Astrocyte (in vitro differentiated cells and primary cell): Measurements from ENCODE around the gene EIF3F. TPM values are rescaled to one million over a fixed set of nuclear protein-coding genes. Genes with fewer than 3 reads are reported as not detected.

Experiments
- DNase-seq: peaks from one replicate; pipeline ENCODE4 v3.0.0-alpha.2; 2010; ENCODE audit warnings: low read depth
- FAIRE-seq: peaks from 2 replicates; lab custom pipeline; 2011; peaks lifted over from hg19 to GRCh38; lab: Jason Lieb, UNC
- H2AFZ ChIP-seq: 2 replicates; pipeline ENCODE4 v1.6.0; 2012; ENCODE audit warnings: low read depth, low read length, inconsistent platforms
- H3K27ac ChIP-seq: 2 replicates; pipeline ENCODE4 v1.5.1; 2011; ENCODE audit warnings: low read depth, low read length, inconsistent platforms
- H3K27me3 ChIP-seq: 2 replicates; pipeline ENCODE4 v1.6.0; 2011; ENCODE audit warnings: low read length, inconsistent platforms; ENCODE audit not compliant: insufficient read depth
- H3K36me3 ChIP-seq: 2 replicates; pipeline ENCODE4 v1.5.1; 2011; ENCODE audit warnings: low read length, inconsistent platforms; ENCODE audit not compliant: insufficient read depth
- H3K4me1 ChIP-seq: 2 replicates; pipeline ENCODE4 v1.5.1; 2011; ENCODE audit warnings: low read length, inconsistent platforms; ENCODE audit not compliant: insufficient read depth
- H3K4me2 ChIP-seq: 2 replicates; pipeline ENCODE4 v1.6.0; 2012; ENCODE audit warnings: low read length, inconsistent platforms
- H3K4me3 ChIP-seq: 2 replicates; pipeline ENCODE4 v1.5.1; 2011; ENCODE audit warnings: low read depth, mild to moderate bottlenecking, low read length, inconsistent platforms; ENCODE audit not compliant: insufficient read depth
- H3K79me2 ChIP-seq: 2 replicates; pipeline ENCODE4 v1.6.0; 2012; ENCODE audit warnings: mild to moderate bottlenecking, low read length, inconsistent platforms; ENCODE audit not compliant: insufficient read depth
- H3K9ac ChIP-seq: 2 replicates; pipeline ENCODE4 v1.6.0; 2012; ENCODE audit warnings: mild to moderate bottlenecking, low read length, inconsistent platforms
- H3K9me3 ChIP-seq: 2 replicates; pipeline ENCODE4 v1.5.1; 2012; ENCODE audit warnings: low read depth, mild to moderate bottlenecking, low read length, inconsistent platforms; ENCODE audit not compliant: insufficient read depth
- H4K20me1 ChIP-seq: 2 replicates; pipeline ENCODE4 v1.6.0; 2012; ENCODE audit warnings: low read length, inconsistent platforms; ENCODE audit not compliant: insufficient read depth
- H3K27ac Mint-ChIP-seq: one replicate; pipeline ENCODE4 v1.8.0; 2021; ENCODE audit warnings: mild to moderate bottlenecking, mixed read lengths; ENCODE audit not compliant: unreplicated experiment
- H3K27me3 Mint-ChIP-seq: one replicate; pipeline ENCODE4 v1.8.0; 2021; ENCODE audit warnings: low read depth, mixed read lengths; ENCODE audit not compliant: unreplicated experiment
- H3K36me3 Mint-ChIP-seq: one replicate; pipeline ENCODE4 v1.8.0; 2021; ENCODE audit warnings: low read depth, mixed read lengths; ENCODE audit not compliant: unreplicated experiment
- H3K4me1 Mint-ChIP-seq: one replicate; pipeline ENCODE4 v1.8.0; 2021; ENCODE audit warnings: low read depth, mixed read lengths; ENCODE audit not compliant: unreplicated experiment
- H3K4me3 Mint-ChIP-seq: one replicate; pipeline ENCODE4 v1.8.0; 2021; ENCODE audit warnings: mild to moderate bottlenecking, moderate library complexity, mixed read lengths; ENCODE audit not compliant: unreplicated experiment
- H3K9me3 Mint-ChIP-seq: one replicate; pipeline ENCODE4 v1.8.0; 2021; ENCODE audit warnings: mild to moderate bottlenecking, mixed read lengths; ENCODE audit not compliant: unreplicated experiment
- EZH2 ChIP-seq: IDR thresholded peaks from 2 replicates; pipeline ENCODE4 v1.6.1; 2012; ENCODE audit warnings: mild to moderate bottlenecking, low read length, inconsistent platforms; ENCODE audit not compliant: insufficient read depth
- total RNA-seq: library from RNA; stranded (reverse); gene quantifications from 2 replicates; pipeline ENCODE4 v1.2.1, GENCODE V29; 2021
- TF ChIP-seq, protein P1 (sequence below): IDR thresholded peaks from 2 replicates; pipeline ENCODE4 v1.5.1; 2011; ENCODE audit warnings: low read depth, mild to moderate bottlenecking, inconsistent platforms, low read length, moderate library complexity; ENCODE audit not compliant: insufficient read depth

The EIF3F gene
- total RNA-seq, 1 donor from 2014 or later, result 260 TPM

DNA sequence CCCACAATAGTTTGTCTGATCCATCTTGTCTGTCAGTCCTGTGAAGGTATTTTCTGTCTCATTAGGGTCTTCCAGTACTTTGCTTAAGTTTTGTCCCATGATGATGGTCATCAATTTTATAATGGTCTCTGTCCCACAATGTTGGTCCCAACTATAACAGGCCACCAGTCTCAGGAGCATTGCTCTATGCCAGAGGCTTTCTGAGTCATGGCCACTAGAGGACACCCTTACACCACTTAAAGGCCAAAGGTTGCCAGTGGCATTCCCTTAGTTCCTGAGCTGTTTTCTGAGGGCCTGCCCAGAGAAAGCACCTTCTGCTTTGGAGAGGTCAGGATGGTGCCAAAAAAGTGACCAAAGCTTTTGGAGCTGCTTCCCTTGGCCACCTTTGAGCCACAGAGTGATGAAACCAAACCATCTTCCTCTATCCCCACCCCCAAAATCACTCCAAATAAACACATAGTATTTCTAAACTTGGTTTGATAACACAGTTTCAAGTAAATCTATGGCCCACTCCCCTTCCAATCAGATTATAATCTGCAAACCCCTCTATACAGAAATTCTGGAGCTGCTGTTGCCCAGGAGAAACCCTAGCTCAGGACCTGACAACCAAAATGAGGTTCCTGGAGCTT, 19.3 kb downstream of the EIF3F start:
- H3K36me3 ChIP-seq, result no peaks in the 10 kb centered on the region
- no peak overlapping the region for H3K4me2 ChIP-seq
- no peak overlapping the region for H3K27ac Mint-ChIP-seq
- no peak overlapping the region for H3K4me3 Mint-ChIP-seq
- no peak for TF ChIP-seq EZH2
- TF ChIP-seq, protein P1, sequence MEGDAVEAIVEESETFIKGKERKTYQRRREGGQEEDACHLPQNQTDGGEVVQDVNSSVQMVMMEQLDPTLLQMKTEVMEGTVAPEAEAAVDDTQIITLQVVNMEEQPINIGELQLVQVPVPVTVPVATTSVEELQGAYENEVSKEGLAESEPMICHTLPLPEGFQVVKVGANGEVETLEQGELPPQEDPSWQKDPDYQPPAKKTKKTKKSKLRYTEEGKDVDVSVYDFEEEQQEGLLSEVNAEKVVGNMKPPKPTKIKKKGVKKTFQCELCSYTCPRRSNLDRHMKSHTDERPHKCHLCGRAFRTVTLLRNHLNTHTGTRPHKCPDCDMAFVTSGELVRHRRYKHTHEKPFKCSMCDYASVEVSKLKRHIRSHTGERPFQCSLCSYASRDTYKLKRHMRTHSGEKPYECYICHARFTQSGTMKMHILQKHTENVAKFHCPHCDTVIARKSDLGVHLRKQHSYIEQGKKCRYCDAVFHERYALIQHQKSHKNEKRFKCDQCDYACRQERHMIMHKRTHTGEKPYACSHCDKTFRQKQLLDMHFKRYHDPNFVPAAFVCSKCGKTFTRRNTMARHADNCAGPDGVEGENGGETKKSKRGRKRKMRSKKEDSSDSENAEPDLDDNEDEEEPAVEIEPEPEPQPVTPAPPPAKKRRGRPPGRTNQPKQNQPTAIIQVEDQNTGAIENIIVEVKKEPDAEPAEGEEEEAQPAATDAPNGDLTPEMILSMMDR, result peak; percentile 98
- peak; percentile 93 for FAIRE-seq
- no peak overlapping the region for H3K9ac ChIP-seq
- peak; percentile 39 for DNase-seq
- no peaks in the 10 kb centered on the region for H3K27me3 ChIP-seq
- peaks cover under 1% of the 10 kb centered on the region for H4K20me1 ChIP-seq
- H3K4me3 ChIP-seq, result no peak overlapping the region
- H3K4me1 Mint-ChIP-seq, result no peaks in the 10 kb centered on the region
- peaks cover 2% of the 10 kb centered on the region for H3K4me1 ChIP-seq
- H3K36me3 Mint-ChIP-seq, result no peaks in the 10 kb centered on the region
- no peak overlapping the region for H2AFZ ChIP-seq
- H3K9me3 ChIP-seq, result no peaks in the 10 kb centered on the region
- H3K9me3 Mint-ChIP-seq, result no peaks in the 10 kb centered on the region
- H3K27ac ChIP-seq, result no peak overlapping the region
- H3K79me2 ChIP-seq, result no peaks in the 10 kb centered on the region
- H3K27me3 Mint-ChIP-seq, result peaks cover 26% of the 10 kb centered on the region

DNA sequence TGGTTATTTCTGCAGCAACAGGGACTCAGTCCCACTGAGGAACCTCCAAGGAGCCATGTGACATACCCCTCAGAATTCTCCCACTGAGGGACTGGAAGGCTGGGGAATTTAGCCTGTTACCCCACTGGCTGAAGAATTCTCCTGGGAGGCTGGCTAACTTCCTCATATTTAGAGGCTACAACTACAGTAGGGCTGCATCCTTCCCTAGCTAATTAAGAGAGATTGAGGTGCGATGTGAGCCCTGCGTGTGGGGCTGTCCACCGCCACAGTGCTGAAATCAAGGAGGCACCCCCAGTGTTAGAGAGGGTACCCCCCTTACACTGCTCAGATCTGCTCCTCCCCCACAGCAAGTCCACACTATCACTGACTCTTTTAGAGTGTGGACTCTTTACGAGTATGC, 21.1 kb downstream of the EIF3F start:
- H3K36me3 Mint-ChIP-seq, result no peaks in the 10 kb centered on the region
- no peaks in the 10 kb centered on the region for H3K9me3 Mint-ChIP-seq
- no peak overlapping the region for H3K4me2 ChIP-seq
- DNase-seq, result no peak
- H4K20me1 ChIP-seq, result peaks cover 6% of the 10 kb centered on the region
- no peak overlapping the region for H3K4me3 ChIP-seq
- peaks cover 14% of the 10 kb centered on the region for H3K4me1 ChIP-seq
- H3K27me3 ChIP-seq, result no peaks in the 10 kb centered on the region
- FAIRE-seq, result no peak
- H3K9ac ChIP-seq, result no peak overlapping the region
- no peaks in the 10 kb centered on the region for H3K9me3 ChIP-seq
- no peak overlapping the region for H3K27ac ChIP-seq
- H3K27me3 Mint-ChIP-seq, result peaks cover 26% of the 10 kb centered on the region
- H3K4me1 Mint-ChIP-seq, result peaks cover 11% of the 10 kb centered on the region
- no peak overlapping the region for H3K27ac Mint-ChIP-seq
- TF ChIP-seq EZH2, result no peak
- TF ChIP-seq, protein P1, result no peak
- no peaks in the 10 kb centered on the region for H3K79me2 ChIP-seq
- no peak overlapping the region for H2AFZ ChIP-seq
- no peaks in the 10 kb centered on the region for H3K36me3 ChIP-seq
- H3K4me3 Mint-ChIP-seq, result no peak overlapping the region

DNA sequence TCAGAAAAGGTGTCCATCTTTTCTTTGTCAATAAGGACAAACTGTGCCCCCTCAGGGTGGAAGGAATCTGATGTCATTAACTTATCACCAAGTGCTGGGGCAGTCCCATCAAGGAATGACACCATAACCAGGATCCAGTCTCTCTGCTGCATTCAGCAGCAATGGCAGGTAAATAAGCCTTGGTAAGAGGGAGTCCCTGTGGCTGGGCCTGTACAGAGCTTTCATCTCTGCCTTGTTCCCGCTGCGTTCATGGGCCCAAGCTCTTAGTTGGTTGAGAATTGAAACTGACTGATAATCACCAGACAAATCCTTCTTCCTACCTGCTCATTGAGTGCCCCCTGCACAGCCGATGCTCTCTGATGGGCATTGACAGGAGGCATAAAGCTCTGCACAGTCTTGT, 22.7 kb downstream of the EIF3F start:
- Mint-ChIP-seq H3K4me3 (no peak overlapping the region), H3K4me1 (peaks cover 11% of the 10 kb centered on the region), H3K27ac (peak overlapping the region; percentile 10), H3K36me3 (no peaks in the 10 kb centered on the region), H3K27me3 (peaks cover 25% of the 10 kb centered on the region), H3K9me3 (no peaks in the 10 kb centered on the region)
- no peak overlapping the region for H3K9ac ChIP-seq
- H3K9me3 ChIP-seq, result no peaks in the 10 kb centered on the region
- H3K4me3 ChIP-seq, result no peak overlapping the region
- H3K36me3 ChIP-seq, result no peaks in the 10 kb centered on the region
- H3K4me2 ChIP-seq, result no peak overlapping the region
- TF ChIP-seq EZH2, result no peak
- TF ChIP-seq, protein P1, result no peak
- no peaks in the 10 kb centered on the region for H3K27me3 ChIP-seq
- no peaks in the 10 kb centered on the region for H3K79me2 ChIP-seq
- no peak overlapping the region for H3K27ac ChIP-seq
- FAIRE-seq, result no peak
- H3K4me1 ChIP-seq, result peaks cover 14% of the 10 kb centered on the region
- DNase-seq, result no peak
- H2AFZ ChIP-seq, result no peak overlapping the region
- peaks cover 6% of the 10 kb centered on the region for H4K20me1 ChIP-seq
